Measurements from ENCODE around the gene CEP76.

- no peak for TF ChIP-seq OSR1 (CRISPR knock-in tag; IDR thresholded peaks at IDR 0.05)
- no peak for TF ChIP-seq PPARA (CRISPR knock-in tag; IDR thresholded peaks at IDR 0.05; ENCODE audit: borderline replicate concordance)
- TF ChIP-seq ZNF70 (CRISPR knock-in tag; IDR thresholded peaks at IDR 0.05), result no peak
- no peak for TF ChIP-seq ZFP3 (CRISPR knock-in tag; IDR thresholded peaks at IDR 0.05)
- no peak for TF ChIP-seq TCF4 (CRISPR knock-in tag; IDR thresholded peaks at IDR 0.05; ENCODE audit: borderline replicate concordance)
- no peak for TF ChIP-seq CSRNP3 (CRISPR knock-in tag; IDR thresholded peaks at IDR 0.05)
- no peak for TF ChIP-seq ZFP30 (CRISPR knock-in tag; IDR thresholded peaks at IDR 0.05)
- no peak for TF ChIP-seq RARB (CRISPR knock-in tag; IDR thresholded peaks at IDR 0.05)
- TF ChIP-seq ZNF565 (CRISPR knock-in tag; conservative IDR thresholded peaks at IDR 0.05; ENCODE audit: low read depth), result no peak
- no peak for TF ChIP-seq TSHZ2 (CRISPR knock-in tag; IDR thresholded peaks at IDR 0.05)
- TF ChIP-seq CREB5 (CRISPR knock-in tag; IDR thresholded peaks at IDR 0.05; ENCODE audit: low read depth), result no peak
- TF ChIP-seq GLIS3 (CRISPR knock-in tag; IDR thresholded peaks at IDR 0.05), result no peak
- no peak for TF ChIP-seq CSDC2 (CRISPR knock-in tag; IDR thresholded peaks at IDR 0.05)
Measured at GRCh38 chr18:12747530-12748315, 45.2 kb upstream of the CEP76 start.

All from SK-N-SH treated with all-trans-retinoic acid at 6 μM for 48 hours (cell line).